Stimulated activated CD4-positive, alpha-beta T cell treated with anti-CD3 and anti-CD28 coated beads, Interleukin-2, amount 100 ng/mL, for 48 hours (primary cell): ENCODE measurements around the gene KIF4B.
"Not testable (repeated sequence)": the region's sequence is repeated elsewhere in the genome, so short reads cannot be mapped to it uniquely, and the experiment has no call there.

Experiments used
- DNase-seq, 2 donors: peaks; one replicate each; pipeline ENCODE4 v3.0.0-alpha.2; 2020

KIF4B gene

GRCh38 chr5:155006265-155006664, 7.3 kb upstream of the KIF4B start:
- not testable (repeated sequence) for DNase-seq

DNA sequence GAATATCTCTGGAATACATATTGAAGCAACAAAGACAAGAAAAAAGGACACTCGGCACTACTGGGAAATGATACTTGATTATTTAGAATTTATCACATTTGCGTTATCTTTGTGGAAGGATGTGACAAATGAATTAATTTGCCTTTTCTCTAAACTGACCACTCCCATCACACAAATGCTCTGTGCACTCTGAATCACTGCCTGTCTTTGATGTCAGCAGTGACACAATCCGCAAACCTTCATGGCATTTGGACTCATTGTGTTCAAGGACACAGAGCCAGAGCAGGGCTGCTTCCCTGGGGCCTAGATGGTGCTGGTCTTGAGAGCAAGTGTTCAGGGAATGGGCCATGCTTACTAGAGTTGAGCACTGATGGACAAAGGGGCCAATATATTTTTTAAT, 4.9 kb upstream of the KIF4B start:
- DNase-seq = no peak

- DNase-seq = no peak
Measured at GRCh38 chr5:155010881-155011280, 2.7 kb upstream of the KIF4B start.

DNA sequence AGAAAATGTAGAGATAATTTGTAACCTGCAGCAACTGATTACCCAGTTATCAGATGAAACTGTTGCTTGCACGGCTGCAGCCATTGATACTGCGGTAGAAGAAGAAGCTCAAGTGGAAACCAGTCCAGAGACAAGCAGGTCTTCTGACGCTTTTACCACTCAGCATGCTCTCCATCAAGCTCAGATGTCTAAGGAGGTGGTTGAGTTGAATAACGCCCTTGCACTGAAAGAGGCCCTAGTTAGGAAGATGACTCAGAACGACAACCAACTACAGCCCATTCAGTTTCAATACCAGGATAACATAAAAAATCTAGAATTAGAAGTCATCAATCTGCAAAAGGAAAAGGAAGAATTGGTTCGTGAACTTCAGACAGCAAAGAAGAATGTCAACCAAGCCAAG, 1.7 kb downstream of the KIF4B start:
- no peak for DNase-seq

DNA sequence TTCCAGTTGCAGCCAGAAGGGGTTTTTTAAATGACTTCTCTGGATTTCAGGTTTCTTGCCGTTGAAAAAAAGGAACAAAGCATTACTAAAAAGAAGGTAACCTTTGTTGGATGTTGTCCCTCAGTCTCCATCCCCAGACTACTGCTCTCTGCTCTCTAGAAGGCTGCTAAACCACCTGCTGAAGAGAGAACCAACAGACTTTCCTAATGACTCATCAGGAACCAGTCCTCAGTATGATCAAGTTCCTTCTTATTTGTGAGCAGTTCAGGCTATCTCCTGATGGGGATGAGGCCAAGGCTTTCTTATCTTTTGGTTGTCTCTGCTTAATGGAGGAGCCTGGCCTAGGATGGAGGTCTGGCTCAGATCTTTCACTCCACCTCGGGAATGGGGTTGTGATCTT, 4.1 kb downstream of the KIF4B start:
- DNase-seq = no peak

GRCh38 chr5:155019601-155020226, 6.2 kb downstream of the KIF4B start:
- no peak for DNase-seq

DNA sequence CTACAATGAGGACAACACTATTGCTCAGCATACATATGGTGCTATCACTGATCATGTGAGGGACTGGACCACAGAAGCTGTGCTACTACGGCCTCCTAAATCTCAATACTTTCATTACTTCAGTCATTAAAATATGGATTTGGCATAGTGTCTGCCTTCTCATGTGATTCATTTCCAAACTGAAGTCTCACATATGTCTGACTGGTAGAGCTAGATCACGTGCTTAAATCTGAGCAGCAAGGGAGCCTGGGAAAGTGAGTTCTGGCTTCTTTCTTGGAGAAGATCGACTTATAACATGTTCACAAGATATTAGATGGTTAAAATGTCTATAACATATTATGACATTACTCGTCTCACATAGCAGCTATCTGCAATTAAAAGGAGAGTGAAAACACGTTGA, 8.3 kb downstream of the KIF4B start:
- no peak for DNase-seq

DNA sequence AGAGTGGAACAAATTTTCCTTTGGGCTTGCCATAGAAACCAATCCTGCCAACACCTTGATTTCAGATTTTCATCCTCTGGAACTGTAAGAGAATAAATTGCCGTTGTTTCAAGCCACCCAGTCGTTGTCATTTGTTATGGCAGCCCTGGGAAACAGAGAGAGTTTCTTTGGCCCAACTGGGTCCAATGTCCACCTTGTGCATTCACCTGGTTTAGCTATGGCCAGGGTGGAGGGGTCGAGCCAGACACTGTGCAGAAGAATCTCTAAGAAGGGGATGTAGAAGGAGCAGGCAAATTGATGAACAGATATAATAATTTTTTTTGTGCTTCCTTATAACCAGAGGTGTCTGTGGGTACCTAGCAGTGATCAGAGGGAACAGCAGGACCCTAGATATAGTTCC, 9.8 kb downstream of the KIF4B start:
- DNase-seq = no peak

DNA sequence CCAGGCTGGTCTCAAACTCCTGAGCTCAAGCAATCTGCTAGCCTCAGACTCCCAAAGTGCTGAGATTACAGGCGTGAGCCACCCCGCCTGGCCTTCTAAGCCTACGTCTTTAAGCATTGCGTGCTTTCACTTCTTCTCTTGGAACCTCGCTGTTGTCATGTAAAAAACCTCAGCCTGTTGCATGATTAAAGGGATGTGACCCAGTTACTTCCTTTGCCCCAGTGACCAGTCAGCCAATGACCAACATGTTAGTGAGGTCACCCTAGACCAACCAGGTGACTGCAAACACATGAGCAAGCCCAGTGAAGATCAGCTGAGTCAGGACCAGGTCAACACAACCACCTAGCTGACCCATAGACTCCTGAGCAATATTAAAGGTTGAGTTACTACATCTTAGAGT, 10.5 kb downstream of the KIF4B start:
- no peak for DNase-seq

- no peak for DNase-seq
Measured at GRCh38 chr5:155025895-155026294, 12.3 kb downstream of the KIF4B start.

- DNase-seq = no peak
Measured at GRCh38 chr5:155027993-155028629, 14.6 kb downstream of the KIF4B start.

DNA sequence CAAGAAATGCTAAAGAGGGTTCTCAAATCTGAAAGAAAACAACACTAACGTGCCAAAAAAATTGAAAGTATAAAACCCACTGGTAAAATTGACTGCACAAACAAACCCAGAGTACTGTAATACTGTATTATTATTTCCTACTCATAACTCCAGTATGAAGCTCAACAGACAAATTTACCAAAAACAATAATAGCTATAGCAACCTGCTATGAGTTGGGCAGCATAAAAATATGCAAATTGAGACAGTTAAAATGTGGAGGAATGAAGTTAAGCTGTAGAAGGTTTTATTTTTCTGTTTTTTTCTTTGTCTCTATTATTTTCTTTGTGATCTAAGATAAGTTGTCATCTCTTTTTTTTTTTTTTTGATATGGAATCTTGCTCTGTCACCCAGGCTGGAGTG, 15.7 kb downstream of the KIF4B start:
- no peak for DNase-seq

DNA sequence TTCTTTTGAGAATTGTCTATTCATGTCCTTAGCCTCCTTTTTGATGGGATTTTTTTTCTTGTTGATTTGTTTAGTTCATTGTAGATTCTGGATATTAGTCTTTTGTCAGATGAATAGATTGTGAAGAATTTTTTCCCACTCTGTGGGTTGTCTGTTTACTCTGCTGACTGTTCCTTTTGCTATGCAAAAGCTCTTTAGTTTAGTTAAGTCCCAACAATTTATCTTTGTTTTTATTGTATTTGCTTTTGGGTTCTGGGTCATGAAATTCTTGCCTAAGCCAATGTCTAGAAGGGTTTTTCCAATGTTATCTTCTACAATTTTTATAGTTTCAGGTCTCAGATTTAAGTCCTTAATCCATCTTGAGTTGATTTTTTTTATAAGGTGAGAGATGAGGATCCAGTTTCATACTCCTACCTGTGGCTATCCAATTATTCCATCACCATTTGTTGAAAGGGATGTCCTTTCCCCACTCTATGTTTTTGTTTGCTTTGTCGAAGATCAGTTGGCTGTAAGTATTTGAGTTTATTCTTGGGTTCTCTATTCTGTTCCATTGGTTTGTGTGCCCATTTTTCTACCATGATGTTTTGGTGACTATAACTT, 20.7 kb downstream of the KIF4B start:
- DNase-seq = not testable (repeated sequence)

GRCh38 chr5:155035087-155035486, 21.5 kb downstream of the KIF4B start:
- not testable (repeated sequence) for DNase-seq

DNA sequence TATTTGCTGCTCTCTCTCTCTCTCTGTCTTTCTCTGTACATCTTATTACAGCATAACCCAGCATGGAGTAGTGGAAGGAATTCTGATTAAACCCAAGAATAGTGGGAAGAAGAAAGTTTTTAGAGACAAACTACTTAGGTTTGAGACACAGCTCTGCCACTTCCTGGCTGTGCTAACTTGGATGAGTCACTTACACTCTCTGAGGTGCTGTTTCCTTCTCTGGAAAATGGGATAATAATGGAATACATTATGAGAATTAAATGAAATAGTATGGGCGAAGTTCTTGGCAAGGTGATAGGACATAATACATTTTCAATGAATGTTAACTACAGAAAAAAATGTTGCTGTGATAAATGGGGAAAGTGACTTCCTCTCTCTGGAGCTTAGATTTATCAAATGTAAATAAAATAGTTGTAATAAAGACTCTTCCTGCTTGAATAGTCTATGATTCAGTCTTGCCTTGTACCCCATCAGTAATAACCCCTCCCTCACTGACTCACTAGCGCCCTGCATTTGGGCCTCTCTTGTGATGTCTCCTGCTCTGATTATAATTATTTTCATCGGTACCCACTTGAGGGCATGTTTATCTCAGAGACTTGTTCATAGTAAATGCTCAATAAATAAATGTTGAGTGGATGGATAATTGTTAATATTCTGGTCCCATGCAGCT, 27.6 kb downstream of the KIF4B start:
- no peak for DNase-seq

DNA sequence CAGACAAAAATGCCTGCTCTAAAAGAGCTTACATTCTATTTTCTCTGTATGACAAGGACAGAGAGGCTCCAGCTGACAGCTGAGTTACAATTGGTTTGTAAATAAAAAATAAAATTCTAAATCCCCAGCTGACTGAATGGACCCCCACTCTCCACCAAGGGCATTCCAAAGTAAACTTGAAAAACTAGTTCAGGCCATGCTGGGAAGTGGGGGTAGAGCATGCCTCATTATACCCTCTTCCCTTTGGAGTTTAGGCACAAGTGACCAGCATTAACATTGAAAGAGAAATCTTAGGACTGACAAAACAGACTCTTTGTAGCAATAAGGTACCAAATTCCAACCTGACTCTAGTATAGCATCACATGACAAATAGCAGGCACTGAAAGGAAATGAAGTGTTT, 31.0 kb downstream of the KIF4B start:
- DNase-seq = no peak

- DNase-seq = no peak
Measured at GRCh38 chr5:155046591-155046990, 33.0 kb downstream of the KIF4B start.

- no peak for DNase-seq
Measured at GRCh38 chr5:155047818-155048217, 34.3 kb downstream of the KIF4B start.

- no peak for DNase-seq
Measured at GRCh38 chr5:155049569-155050383, 36.2 kb downstream of the KIF4B start.

- no peak for DNase-seq
Measured at GRCh38 chr5:155050384-155051019, 36.9 kb downstream of the KIF4B start.

DNA sequence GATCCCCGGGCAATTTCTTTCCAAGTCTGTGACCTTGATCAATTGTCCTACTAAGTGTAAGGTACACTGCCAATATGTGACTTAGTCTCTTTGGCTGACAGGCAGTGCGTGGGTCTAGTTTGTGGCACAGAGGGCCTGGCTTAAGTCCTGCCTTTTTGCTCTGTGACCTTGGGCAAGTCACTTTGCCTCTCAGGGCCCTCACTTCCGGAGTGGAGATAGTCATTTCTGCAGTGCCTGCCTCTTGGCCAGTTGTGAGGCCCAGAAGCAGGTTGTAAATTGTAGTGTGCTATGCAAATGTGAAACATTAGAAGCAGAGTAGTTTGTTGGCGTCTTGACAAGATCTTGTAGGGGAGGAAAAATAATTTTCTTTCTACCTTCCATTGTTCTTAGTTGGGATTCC, 39.0 kb downstream of the KIF4B start:
- no peak for DNase-seq

GRCh38 chr5:155053501-155053900, 39.9 kb downstream of the KIF4B start:
- no peak for DNase-seq
